CD4-positive, alpha-beta T cell treated with Interleukin-21 for 1 hour (primary cell): Measurements from ENCODE around the gene PPTC7.
"Not testable (repeated sequence)": the region's sequence is repeated elsewhere in the genome, so short reads cannot be mapped to it uniquely, and the experiment has no call there.

Source experiments
- DNase-seq: peaks from one replicate; pipeline ENCODE4 v3.0.0-alpha.2; 2020

The PPTC7 gene

GRCh38 chr12:110583137-110584059, at the start of gene PPTC7:
Gene PPTC7, minus strand, starts transcription at chr12:110583318. Its CDS starts 287 bp downstream, at chr12:110583031.
- DNase-seq, result peak; percentile 98

- DNase-seq, result no peak
Measured at GRCh38 chr12:110627500-110628195, 44.5 kb upstream of the PPTC7 start.

GRCh38 chr12:110622582-110622981, 39.5 kb upstream of the PPTC7 start:
- no peak for DNase-seq

- no peak for DNase-seq
Measured at GRCh38 chr12:110619534-110619953, 36.4 kb upstream of the PPTC7 start.

- no peak for DNase-seq
Measured at GRCh38 chr12:110616471-110617115, 33.5 kb upstream of the PPTC7 start.

- DNase-seq, result no peak
Measured at GRCh38 chr12:110615171-110615570, 32.1 kb upstream of the PPTC7 start.

- peak; percentile 96 for DNase-seq
Measured at GRCh38 chr12:110613771-110614684, 30.9 kb upstream of the PPTC7 start, which contains the start of gene TCTN1. Gene TCTN1, plus strand, starts transcription at chr12:110614129. Its CDS starts 54 bp downstream, at chr12:110614183.

- DNase-seq, result no peak
Measured at GRCh38 chr12:110613071-110613770, 30.1 kb upstream of the PPTC7 start.

GRCh38 chr12:110606253-110606611, 23.1 kb upstream of the PPTC7 start:
- DNase-seq, result no peak

GRCh38 chr12:110602085-110602814, 19.1 kb upstream of the PPTC7 start:
- peak; percentile 77 for DNase-seq

GRCh38 chr12:110600254-110600653, 17.1 kb upstream of the PPTC7 start:
- peak; percentile 70 for DNase-seq

- DNase-seq, result no peak
Measured at GRCh38 chr12:110599334-110599733, 16.2 kb upstream of the PPTC7 start.

- no peak for DNase-seq
Measured at GRCh38 chr12:110597885-110598284, 14.8 kb upstream of the PPTC7 start.

- DNase-seq, result not testable (repeated sequence)
Measured at GRCh38 chr12:110592919-110593318, 9.8 kb upstream of the PPTC7 start.

GRCh38 chr12:110592078-110592477, 9.0 kb upstream of the PPTC7 start:
- no peak for DNase-seq

- DNase-seq, result no peak
Measured at GRCh38 chr12:110591451-110592051, 8.4 kb upstream of the PPTC7 start.

GRCh38 chr12:110590806-110591326, 7.7 kb upstream of the PPTC7 start:
- DNase-seq, result peak; percentile 81

- DNase-seq, result no peak
Measured at GRCh38 chr12:110590059-110590458, 6.9 kb upstream of the PPTC7 start.

- DNase-seq, result not testable (repeated sequence)
Measured at GRCh38 chr12:110587102-110587501, 4.0 kb upstream of the PPTC7 start.

- DNase-seq, result peak; percentile 65
Measured at GRCh38 chr12:110585231-110585799, 2.2 kb upstream of the PPTC7 start.
